Measurements from ENCODE around the gene CLEC4E. TPM values are rescaled to one million over a fixed set of nuclear protein-coding genes. Genes with fewer than 3 reads are reported as not detected.
A peak's percentile ranks its signal among the peaks of the same experiment; 100 is the strongest.

CLEC4E gene
- total and polyA plus RNA-seq, 8 donors, result 1.2 to 5.1 (median 1.7) TPM; not detected in 3

- no peaks in the 10 kb centered on the region for H3K36me3 ChIP-seq
- 68 to 77% (median 73%) methylated on average over 4 of the region's 4 CpGs for WGBS, 5 donors
- no peaks in the 10 kb centered on the region for H3K4me1 ChIP-seq
- no peak overlapping the region for H3K4me3 ChIP-seq
- TF ChIP-seq POLR2A (IDR thresholded peaks at IDR 0.05) (no peak), POLR2AphosphoS5 (IDR thresholded peaks at IDR 0.05) (no peak), EP300 (IDR thresholded peaks at IDR 0.05) (no peak), CTCF (IDR thresholded peaks at IDR 0.05) (no peak)
- H3K27ac ChIP-seq, result no peak overlapping the region
- no peak for DNase-seq
- peaks cover 0 to 4% (median 0%) of the 10 kb centered on the region in 3 donors for H3K27me3 ChIP-seq
- intact Hi-C loops (cut with DNase I; ENCODE audit: low total_unique reads), result no loop called here
- peaks cover 0 to 9% (median 0%) of the 10 kb centered on the region in 4 donors for H3K9me3 ChIP-seq
Observed at GRCh38 chr12:8519171-8519570, 21.5 kb downstream of the CLEC4E start.

GRCh38 chr12:8517971-8518370, 22.7 kb downstream of the CLEC4E start:
- WGBS, 5 donors, result 57 to 75% (median 65%) methylated on average over 2 of the region's 2 CpGs
- TF ChIP-seq CTCF (IDR thresholded peaks at IDR 0.05) (no peak), EP300 (IDR thresholded peaks at IDR 0.05) (no peak), POLR2AphosphoS5 (IDR thresholded peaks at IDR 0.05) (no peak), POLR2A (IDR thresholded peaks at IDR 0.05) (no peak)
- H3K9me3 ChIP-seq, result peaks cover 0 to 5% (median 0%) of the 10 kb centered on the region in 4 donors

GRCh38 chr12:8513256-8513655, 27.4 kb downstream of the CLEC4E start, which contains the start of gene CLEC4D:
TSS of gene CLEC4D (plus strand) at chr12:8513503. CDS start at chr12:8513733, 230 bp downstream.
- Histone ChIP-seq H3K36me3 (no peaks in the 10 kb centered on the region), H3K27ac (peak within 1 kb of the TSS in 2 of 5 donors; percentile 31 to 48), H3K27me3 (peaks cover 0 to 13% (median 0%) of the 10 kb centered on the region in 3 donors), H3K4me3 (no peak within 1 kb of the TSS), H3K9me3 (no peaks in the 10 kb centered on the region), H3K4me1 (no peaks in the 10 kb centered on the region)
- WGBS, 5 donors, result 73 to 86% (median 81%) methylated on average over 4 of the region's 4 CpGs
- TF ChIP-seq CTCF (IDR thresholded peaks at IDR 0.05) (no peak), POLR2A (IDR thresholded peaks at IDR 0.05) (no peak), EP300 (IDR thresholded peaks at IDR 0.05) (no peak), POLR2AphosphoS5 (IDR thresholded peaks at IDR 0.05) (no peak)
- DNase-seq, result no peak
- intact Hi-C loops (cut with DNase I; ENCODE audit: low total_unique reads), result no loop called here

More at GRCh38 chr12:8517971-8518370, 22.7 kb downstream of the CLEC4E start:
- intact Hi-C loops (cut with DNase I; ENCODE audit: low total_unique reads), result no loop called here
- no peaks in the 10 kb centered on the region for H3K36me3 ChIP-seq
- H3K27me3 ChIP-seq, result peaks cover 0 to 4% (median 0%) of the 10 kb centered on the region in 3 donors
- no peak overlapping the region for H3K27ac ChIP-seq
- H3K4me3 ChIP-seq, result no peak overlapping the region
- no peaks in the 10 kb centered on the region for H3K4me1 ChIP-seq
- no peak for DNase-seq

GRCh38 chr12:8508910-8509841, 31.5 kb downstream of the CLEC4E start:
- no peaks in the 10 kb centered on the region for H3K36me3 ChIP-seq
- H3K9me3 ChIP-seq, result no peaks in the 10 kb centered on the region
- intact Hi-C loops (cut with DNase I; ENCODE audit: low total_unique reads), result no loop called here
- no peak overlapping the region for H3K27ac ChIP-seq
- no peak for DNase-seq
- H3K27me3 ChIP-seq, result peaks cover 0 to 16% (median 0%) of the 10 kb centered on the region in 3 donors
- TF ChIP-seq CTCF (IDR thresholded peaks at IDR 0.05) (no peak), POLR2AphosphoS5 (IDR thresholded peaks at IDR 0.05) (no peak), EP300 (IDR thresholded peaks at IDR 0.05) (no peak), POLR2A (IDR thresholded peaks at IDR 0.05) (no peak)
- no peaks in the 10 kb centered on the region for H3K4me1 ChIP-seq
- H3K4me3 ChIP-seq, result no peak overlapping the region
- 59 to 66% (median 61%) methylated on average over 9 to 12 of the region's 12 CpGs for WGBS, 5 donors

Data from stomach (tissue), 9 donors.